ENCODE measurements around the gene ASIC2. TPM values are rescaled to one million over a fixed set of nuclear protein-coding genes. Genes with fewer than 3 reads are reported as not detected.

Gene ASIC2
- total and polyA plus RNA-seq, 2 experiments from 2014 or later: 0.52 to 2.8 TPM

DNA sequence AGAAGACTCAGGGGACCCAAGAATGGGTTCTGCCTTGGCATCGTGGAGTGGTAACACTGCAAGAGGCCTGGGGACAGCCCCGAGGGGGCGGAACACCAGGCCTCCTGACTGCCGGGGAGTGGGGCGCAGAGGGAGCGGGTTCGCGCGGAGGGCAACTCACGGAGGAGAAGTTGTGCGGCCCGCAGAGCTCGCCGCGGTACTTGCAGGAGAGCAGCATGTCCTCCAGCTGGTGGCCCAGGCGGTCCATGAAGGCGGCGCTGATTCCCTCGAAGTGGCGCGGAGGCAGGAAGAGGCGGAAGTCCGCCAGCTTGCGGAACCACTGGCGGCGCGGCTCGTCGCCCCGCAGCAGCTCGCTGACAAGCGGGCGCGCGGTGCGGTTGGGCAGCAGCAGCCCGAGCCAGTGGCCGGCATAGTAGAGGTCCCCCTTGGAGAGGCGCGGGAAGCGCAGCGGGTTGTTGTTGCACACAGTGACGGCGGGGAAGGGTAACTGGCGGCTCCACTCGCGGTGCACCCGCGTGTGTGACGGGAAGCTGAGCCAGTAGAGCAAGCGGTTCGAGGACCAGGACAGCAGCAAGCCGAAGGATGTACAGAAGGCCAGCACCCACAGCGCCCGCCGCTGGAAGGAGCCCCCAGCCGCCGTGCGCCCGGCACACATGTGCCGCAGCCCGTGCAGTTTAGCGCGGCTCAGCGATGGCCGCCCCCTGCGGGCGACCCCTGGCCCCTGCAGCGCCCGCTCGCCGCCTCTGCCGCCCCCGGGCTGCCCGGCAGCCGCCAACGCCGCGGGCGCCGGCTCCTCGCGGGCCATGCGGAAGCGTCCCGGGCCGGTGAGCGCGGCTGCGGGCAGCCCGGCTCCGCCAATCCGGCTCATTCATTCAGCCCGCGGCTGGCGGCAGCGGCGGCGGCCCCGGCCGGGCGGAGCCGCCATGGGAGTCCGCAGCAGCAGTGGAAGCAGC, 1.6 kb downstream of the ASIC2 start:
- Histone ChIP-seq H3K9me2 (ENCODE audit: insufficient read depth) (no peaks in the 10 kb centered on the region), H4K20me1 (replicated peaks; ENCODE audit: insufficient read depth) (no peaks in the 10 kb centered on the region; the same call in 1 of the 2 replicates), H3K4me2 (peak overlapping the region; percentile 94), H3K79me2 (replicated peaks; ENCODE audit: insufficient read depth) (no peaks in the 10 kb centered on the region), H3K4me3 (peak overlapping the region; percentile 75), H3K27ac (ENCODE audit: low read depth) (no peak overlapping the region), H2AFZ (peak overlapping the region; percentile 98), H3F3A (replicated peaks; ENCODE audit: low read depth) (no peaks in the 10 kb centered on the region), H3K4me1 (ENCODE audit: insufficient read depth) (no peaks in the 10 kb centered on the region), H3K27me3 (ENCODE audit: insufficient read depth) (peaks cover 75% of the 10 kb centered on the region), H3K36me3 (ENCODE audit: insufficient read depth) (no peaks in the 10 kb centered on the region)
- Mint-ChIP-seq H3K36me3 (ENCODE audit: low read depth) (no peaks in the 10 kb centered on the region; the same call in 2 of the 3 replicates), H3K27me3 (ENCODE audit: insufficient read depth, low read depth, poor library complexity) (peaks cover 52% of the 10 kb centered on the region), H3K4me3 (peak overlapping the region; percentile 86), H3K27ac (no peak overlapping the region), H3K4me1 (peaks cover 6% of the 10 kb centered on the region), H3K9me3 (peaks cover 4% of the 10 kb centered on the region; the same call in 2 of the 3 replicates)
- DNase-seq (ENCODE audit: low spot score): peak; percentile 71
- peak; percentile 32 for ATAC-seq
- TF ChIP-seq EZH2 (IDR thresholded peaks at IDR 0.05; ENCODE audit: low read depth, unreplicated experiment) (peak; percentile 21), ZNF114 (CRISPR knock-in tag; IDR thresholded peaks at IDR 0.05) (no peak), STAT1 (IDR thresholded peaks at IDR 0.05; ENCODE audit: unreplicated experiment) (no peak), CREB1 (CRISPR knock-in tag; IDR thresholded peaks at IDR 0.05; ENCODE audit: low read depth) (no peak), NANOG (IDR thresholded peaks at IDR 0.05; ENCODE audit: borderline replicate concordance) (no peak), POLR2AphosphoS5 (IDR thresholded peaks at IDR 0.05; ENCODE audit: low read depth) (no peak)
- TF ChIP-seq, protein P1, sequence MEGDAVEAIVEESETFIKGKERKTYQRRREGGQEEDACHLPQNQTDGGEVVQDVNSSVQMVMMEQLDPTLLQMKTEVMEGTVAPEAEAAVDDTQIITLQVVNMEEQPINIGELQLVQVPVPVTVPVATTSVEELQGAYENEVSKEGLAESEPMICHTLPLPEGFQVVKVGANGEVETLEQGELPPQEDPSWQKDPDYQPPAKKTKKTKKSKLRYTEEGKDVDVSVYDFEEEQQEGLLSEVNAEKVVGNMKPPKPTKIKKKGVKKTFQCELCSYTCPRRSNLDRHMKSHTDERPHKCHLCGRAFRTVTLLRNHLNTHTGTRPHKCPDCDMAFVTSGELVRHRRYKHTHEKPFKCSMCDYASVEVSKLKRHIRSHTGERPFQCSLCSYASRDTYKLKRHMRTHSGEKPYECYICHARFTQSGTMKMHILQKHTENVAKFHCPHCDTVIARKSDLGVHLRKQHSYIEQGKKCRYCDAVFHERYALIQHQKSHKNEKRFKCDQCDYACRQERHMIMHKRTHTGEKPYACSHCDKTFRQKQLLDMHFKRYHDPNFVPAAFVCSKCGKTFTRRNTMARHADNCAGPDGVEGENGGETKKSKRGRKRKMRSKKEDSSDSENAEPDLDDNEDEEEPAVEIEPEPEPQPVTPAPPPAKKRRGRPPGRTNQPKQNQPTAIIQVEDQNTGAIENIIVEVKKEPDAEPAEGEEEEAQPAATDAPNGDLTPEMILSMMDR (conservative IDR thresholded peaks at IDR 0.05; ENCODE audit: low read depth in 2 of 2): peak in 1 of 2 experiments; percentile 46; a peak in 2 of 4 replicates

DNA sequence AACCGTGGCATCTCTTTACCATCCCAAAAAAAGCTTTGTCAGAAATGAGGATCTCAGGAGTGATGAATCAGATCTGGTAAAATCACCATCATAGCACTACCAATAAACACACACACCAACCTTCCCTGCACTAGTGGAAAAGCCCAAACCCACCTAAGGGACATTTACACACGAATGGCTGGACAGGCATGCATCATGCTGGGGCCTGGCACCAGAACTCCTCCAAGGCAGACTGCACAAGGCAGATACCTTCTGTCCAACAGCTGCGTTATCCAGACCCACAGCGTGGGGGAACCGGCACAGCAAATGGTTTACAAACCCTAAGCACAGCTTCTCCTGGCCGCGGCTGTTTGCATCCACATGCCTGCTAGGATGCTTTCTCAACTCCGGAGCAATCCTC, 2.8 kb downstream of the ASIC2 start:
- H3K9me2 ChIP-seq (ENCODE audit: insufficient read depth): no peaks in the 10 kb centered on the region
- H3K4me3 Mint-ChIP-seq: no peak overlapping the region
- no peak overlapping the region for H3K4me3 ChIP-seq
- H3K4me2 ChIP-seq: no peak overlapping the region
- peaks cover 62% of the 10 kb centered on the region for H3K27me3 ChIP-seq (ENCODE audit: insufficient read depth)
- no peaks in the 10 kb centered on the region for H3F3A ChIP-seq (replicated peaks; ENCODE audit: low read depth)
- H3K36me3 ChIP-seq (ENCODE audit: insufficient read depth): no peaks in the 10 kb centered on the region
- no peak overlapping the region for H3K27ac ChIP-seq (ENCODE audit: low read depth)
- no peak overlapping the region for H2AFZ ChIP-seq
- ATAC-seq (no peak), DNase-seq (ENCODE audit: low spot score) (no peak)
- no peak overlapping the region for H3K27ac Mint-ChIP-seq
- H3K79me2 ChIP-seq (replicated peaks; ENCODE audit: insufficient read depth): no peaks in the 10 kb centered on the region
- no peaks in the 10 kb centered on the region; the same call in 2 of the 3 replicates for H3K36me3 Mint-ChIP-seq (ENCODE audit: low read depth)
- H3K4me1 ChIP-seq (ENCODE audit: insufficient read depth): no peaks in the 10 kb centered on the region
- H3K4me1 Mint-ChIP-seq: peaks cover 6% of the 10 kb centered on the region
- H3K9me3 Mint-ChIP-seq: peaks cover 4% of the 10 kb centered on the region; the same call in 2 of the 3 replicates
- H4K20me1 ChIP-seq (replicated peaks; ENCODE audit: insufficient read depth): no peaks in the 10 kb centered on the region; the same call in 1 of the 2 replicates
- H3K27me3 Mint-ChIP-seq (ENCODE audit: insufficient read depth, low read depth, poor library complexity): peaks cover 52% of the 10 kb centered on the region
- TF ChIP-seq ZNF331 (CRISPR knock-in tag; IDR thresholded peaks at IDR 0.05; ENCODE audit: low read depth) (no peak), POLR2AphosphoS5 (IDR thresholded peaks at IDR 0.05; ENCODE audit: low read depth) (no peak), CREB1 (CRISPR knock-in tag; IDR thresholded peaks at IDR 0.05; ENCODE audit: low read depth) (no peak), EZH2 (IDR thresholded peaks at IDR 0.05; ENCODE audit: low read depth, unreplicated experiment) (no peak)
- TF ChIP-seq, protein P2, sequence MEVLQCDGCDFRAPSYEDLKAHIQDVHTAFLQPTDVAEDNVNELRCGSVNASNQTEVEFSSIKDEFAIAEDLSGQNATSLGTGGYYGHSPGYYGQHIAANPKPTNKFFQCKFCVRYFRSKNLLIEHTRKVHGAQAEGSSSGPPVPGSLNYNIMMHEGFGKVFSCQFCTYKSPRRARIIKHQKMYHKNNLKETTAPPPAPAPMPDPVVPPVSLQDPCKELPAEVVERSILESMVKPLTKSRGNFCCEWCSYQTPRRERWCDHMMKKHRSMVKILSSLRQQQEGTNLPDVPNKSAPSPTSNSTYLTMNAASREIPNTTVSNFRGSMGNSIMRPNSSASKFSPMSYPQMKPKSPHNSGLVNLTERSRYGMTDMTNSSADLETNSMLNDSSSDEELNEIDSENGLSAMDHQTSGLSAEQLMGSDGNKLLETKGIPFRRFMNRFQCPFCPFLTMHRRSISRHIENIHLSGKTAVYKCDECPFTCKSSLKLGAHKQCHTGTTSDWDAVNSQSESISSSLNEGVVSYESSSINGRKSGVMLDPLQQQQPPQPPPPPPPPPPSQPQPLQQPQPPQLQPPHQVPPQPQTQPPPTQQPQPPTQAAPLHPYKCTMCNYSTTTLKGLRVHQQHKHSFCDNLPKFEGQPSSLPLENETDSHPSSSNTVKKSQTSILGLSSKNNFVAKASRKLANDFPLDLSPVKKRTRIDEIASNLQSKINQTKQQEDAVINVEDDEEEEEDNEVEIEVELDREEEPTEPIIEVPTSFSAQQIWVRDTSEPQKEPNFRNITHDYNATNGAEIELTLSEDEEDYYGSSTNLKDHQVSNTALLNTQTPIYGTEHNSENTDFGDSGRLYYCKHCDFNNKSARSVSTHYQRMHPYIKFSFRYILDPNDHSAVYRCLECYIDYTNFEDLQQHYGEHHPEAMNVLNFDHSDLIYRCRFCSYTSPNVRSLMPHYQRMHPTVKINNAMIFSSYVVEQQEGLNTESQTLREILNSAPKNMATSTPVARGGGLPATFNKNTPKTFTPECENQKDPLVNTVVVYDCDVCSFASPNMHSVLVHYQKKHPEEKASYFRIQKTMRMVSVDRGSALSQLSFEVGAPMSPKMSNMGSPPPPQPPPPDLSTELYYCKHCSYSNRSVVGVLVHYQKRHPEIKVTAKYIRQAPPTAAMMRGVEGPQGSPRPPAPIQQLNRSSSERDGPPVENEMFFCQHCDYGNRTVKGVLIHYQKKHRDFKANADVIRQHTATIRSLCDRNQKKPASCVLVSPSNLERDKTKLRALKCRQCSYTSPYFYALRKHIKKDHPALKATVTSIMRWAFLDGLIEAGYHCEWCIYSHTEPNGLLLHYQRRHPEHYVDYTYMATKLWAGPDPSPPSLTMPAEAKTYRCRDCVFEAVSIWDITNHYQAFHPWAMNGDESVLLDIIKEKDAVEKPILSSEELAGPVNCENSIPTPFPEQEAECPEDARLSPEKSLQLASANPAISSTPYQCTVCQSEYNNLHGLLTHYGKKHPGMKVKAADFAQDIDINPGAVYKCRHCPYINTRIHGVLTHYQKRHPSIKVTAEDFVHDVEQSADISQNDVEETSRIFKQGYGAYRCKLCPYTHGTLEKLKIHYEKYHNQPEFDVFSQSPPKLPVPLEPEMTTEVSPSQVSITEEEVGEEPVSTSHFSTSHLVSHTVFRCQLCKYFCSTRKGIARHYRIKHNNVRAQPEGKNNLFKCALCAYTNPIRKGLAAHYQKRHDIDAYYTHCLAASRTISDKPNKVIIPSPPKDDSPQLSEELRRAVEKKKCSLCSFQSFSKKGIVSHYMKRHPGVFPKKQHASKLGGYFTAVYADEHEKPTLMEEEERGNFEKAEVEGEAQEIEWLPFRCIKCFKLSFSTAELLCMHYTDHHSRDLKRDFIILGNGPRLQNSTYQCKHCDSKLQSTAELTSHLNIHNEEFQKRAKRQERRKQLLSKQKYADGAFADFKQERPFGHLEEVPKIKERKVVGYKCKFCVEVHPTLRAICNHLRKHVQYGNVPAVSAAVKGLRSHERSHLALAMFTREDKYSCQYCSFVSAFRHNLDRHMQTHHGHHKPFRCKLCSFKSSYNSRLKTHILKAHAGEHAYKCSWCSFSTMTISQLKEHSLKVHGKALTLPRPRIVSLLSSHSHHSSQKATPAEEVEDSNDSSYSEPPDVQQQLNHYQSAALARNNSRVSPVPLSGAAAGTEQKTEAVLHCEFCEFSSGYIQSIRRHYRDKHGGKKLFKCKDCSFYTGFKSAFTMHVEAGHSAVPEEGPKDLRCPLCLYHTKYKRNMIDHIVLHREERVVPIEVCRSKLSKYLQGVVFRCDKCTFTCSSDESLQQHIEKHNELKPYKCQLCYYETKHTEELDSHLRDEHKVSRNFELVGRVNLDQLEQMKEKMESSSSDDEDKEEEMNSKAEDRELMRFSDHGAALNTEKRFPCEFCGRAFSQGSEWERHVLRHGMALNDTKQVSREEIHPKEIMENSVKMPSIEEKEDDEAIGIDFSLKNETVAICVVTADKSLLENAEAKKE (CRISPR knock-in tag; IDR thresholded peaks at IDR 0.05): no peak
- TF ChIP-seq, protein P1 (conservative IDR thresholded peaks at IDR 0.05; ENCODE audit: low read depth in 2 of 2): no peak
